ENCODE results near the gene PCED1A. TPM values are rescaled to one million over a fixed set of nuclear protein-coding genes. Genes with fewer than 3 reads are reported as not detected.
A peak's percentile ranks its signal among the peaks of the same experiment; 100 is the strongest.

Gene PCED1A
- total and polyA plus RNA-seq, 2 donors from 2014 or later, result 43.6 to 47.7 TPM

DNA sequence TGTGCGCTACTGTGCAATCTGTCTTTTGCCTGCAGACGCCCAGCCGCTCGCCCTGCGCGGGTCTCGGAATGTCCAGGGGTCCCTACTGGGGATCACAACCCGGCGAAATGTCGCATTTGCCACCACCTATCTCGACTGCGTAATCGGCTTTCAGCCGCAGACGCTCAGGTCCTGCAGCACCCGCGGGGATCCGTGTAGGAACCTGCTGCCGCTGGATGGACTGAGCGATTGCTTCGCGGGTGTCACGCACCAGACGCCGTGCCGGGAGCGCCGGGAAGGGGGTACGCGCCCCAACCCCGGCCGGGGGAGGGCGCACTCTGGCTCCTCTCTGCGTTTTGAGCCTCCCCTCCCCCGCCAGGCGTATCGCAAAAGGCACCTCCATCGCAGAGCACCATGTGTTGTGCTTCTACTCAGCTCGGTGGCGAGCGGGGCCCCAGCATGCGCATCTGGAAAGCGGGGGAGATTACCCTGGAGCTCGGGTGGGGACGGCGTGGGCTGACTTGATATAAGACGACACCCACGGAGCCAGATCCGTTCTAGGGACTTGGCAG is 32.1 kb upstream of the PCED1A start:
- H3K27me3 ChIP-seq (ENCODE audit: control insufficient read depth, insufficient read depth, low read length), result peaks cover 7% of the 10 kb centered on the region
- no peaks in the 10 kb centered on the region for H3K36me3 ChIP-seq (ENCODE audit: control insufficient read depth in 2 of 3, insufficient read depth in 3 of 3, low read length in 3 of 3)
- DNase-seq (peak; percentile 44 to 89 (median 64)), FAIRE-seq (no peak)
- H3K9ac ChIP-seq (ENCODE audit: low read length in 3 of 3), result peak overlapping the region; percentile 20 to 75 (median 42)
- H3K27ac ChIP-seq (ENCODE audit: low read depth in 2 of 2, low read length in 2 of 2), result no peak overlapping the region
- TF ChIP-seq, protein P1, sequence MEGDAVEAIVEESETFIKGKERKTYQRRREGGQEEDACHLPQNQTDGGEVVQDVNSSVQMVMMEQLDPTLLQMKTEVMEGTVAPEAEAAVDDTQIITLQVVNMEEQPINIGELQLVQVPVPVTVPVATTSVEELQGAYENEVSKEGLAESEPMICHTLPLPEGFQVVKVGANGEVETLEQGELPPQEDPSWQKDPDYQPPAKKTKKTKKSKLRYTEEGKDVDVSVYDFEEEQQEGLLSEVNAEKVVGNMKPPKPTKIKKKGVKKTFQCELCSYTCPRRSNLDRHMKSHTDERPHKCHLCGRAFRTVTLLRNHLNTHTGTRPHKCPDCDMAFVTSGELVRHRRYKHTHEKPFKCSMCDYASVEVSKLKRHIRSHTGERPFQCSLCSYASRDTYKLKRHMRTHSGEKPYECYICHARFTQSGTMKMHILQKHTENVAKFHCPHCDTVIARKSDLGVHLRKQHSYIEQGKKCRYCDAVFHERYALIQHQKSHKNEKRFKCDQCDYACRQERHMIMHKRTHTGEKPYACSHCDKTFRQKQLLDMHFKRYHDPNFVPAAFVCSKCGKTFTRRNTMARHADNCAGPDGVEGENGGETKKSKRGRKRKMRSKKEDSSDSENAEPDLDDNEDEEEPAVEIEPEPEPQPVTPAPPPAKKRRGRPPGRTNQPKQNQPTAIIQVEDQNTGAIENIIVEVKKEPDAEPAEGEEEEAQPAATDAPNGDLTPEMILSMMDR (IDR thresholded peaks at IDR 0.05; ENCODE audit: borderline replicate concordance, extremely low read depth, insufficient read depth), result peak; percentile 1
- H3K4me3 ChIP-seq (ENCODE audit: low read length in 3 of 3), result peak overlapping the region; percentile 58 to 86 (median 85)
- intact Hi-C loops (cut with DNase I), result no loop called here
- peaks cover 4 to 25% (median 8%) of the 10 kb centered on the region in 3 donors for H3K4me1 ChIP-seq (ENCODE audit: control insufficient read depth in 2 of 3, insufficient read depth in 2 of 3, low read depth in 1 of 3, low read length in 3 of 3)
- H3K9me3 ChIP-seq (ENCODE audit: control insufficient read depth in 2 of 3, insufficient read depth in 1 of 3, low read length in 3 of 3), result no peaks in the 10 kb centered on the region

GRCh38 chr20:2871661-2872458 is 31.4 kb upstream of the PCED1A start:
- H3K9ac ChIP-seq (ENCODE audit: low read length in 3 of 3), result peak overlapping the region in 1 of 3 donors; percentile 75
- no peaks in the 10 kb centered on the region for H3K9me3 ChIP-seq (ENCODE audit: control insufficient read depth in 2 of 3, insufficient read depth in 1 of 3, low read length in 3 of 3)
- intact Hi-C loops (cut with DNase I), result no loop called here
- no peak overlapping the region for H3K27ac ChIP-seq (ENCODE audit: low read depth in 2 of 2, low read length in 2 of 2)
- peak overlapping the region in 2 of 3 donors; percentile 85 to 86 for H3K4me3 ChIP-seq (ENCODE audit: low read length in 3 of 3)
- FAIRE-seq (no peak), DNase-seq (peak in 1 of 5 donors; percentile 82)
- TF ChIP-seq, protein P1 (IDR thresholded peaks at IDR 0.05; ENCODE audit: borderline replicate concordance, extremely low read depth, insufficient read depth), result no peak
- H3K4me1 ChIP-seq (ENCODE audit: control insufficient read depth in 2 of 3, insufficient read depth in 2 of 3, low read depth in 1 of 3, low read length in 3 of 3), result peaks cover 4 to 25% (median 8%) of the 10 kb centered on the region in 3 donors
- H3K36me3 ChIP-seq (ENCODE audit: control insufficient read depth in 2 of 3, insufficient read depth in 3 of 3, low read length in 3 of 3), result no peaks in the 10 kb centered on the region
- H3K27me3 ChIP-seq (ENCODE audit: control insufficient read depth, insufficient read depth, low read length), result peaks cover 7% of the 10 kb centered on the region

DNA sequence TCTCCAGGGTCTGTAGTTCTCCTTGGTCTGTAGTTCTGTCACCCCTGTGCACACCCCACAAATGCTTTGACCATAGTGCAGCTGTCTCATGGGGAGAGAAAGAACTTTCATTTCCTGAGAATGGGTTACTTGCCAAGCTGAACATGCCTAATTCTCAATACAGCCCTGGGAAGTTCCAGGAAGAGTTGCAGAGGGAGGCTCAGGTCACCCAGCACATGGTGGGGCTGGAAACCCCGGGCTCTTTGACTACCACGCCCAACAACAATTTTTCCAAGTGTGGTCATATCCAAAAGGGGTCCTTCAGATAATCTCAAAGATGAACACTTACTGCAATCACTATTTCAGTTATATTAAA is 30.6 kb upstream of the PCED1A start:
- Histone ChIP-seq H3K9me3 (ENCODE audit: control insufficient read depth in 2 of 3, insufficient read depth in 1 of 3, low read length in 3 of 3) (no peaks in the 10 kb centered on the region), H3K27ac (ENCODE audit: low read depth in 2 of 2, low read length in 2 of 2) (no peak overlapping the region), H3K36me3 (ENCODE audit: control insufficient read depth in 2 of 3, insufficient read depth in 3 of 3, low read length in 3 of 3) (peaks cover 0 to 2% (median 0%) of the 10 kb centered on the region in 3 donors), H3K27me3 (ENCODE audit: control insufficient read depth, insufficient read depth, low read length) (peaks cover 7% of the 10 kb centered on the region), H3K9ac (ENCODE audit: low read length in 3 of 3) (no peak overlapping the region), H3K4me3 (ENCODE audit: low read length in 3 of 3) (no peak overlapping the region), H3K4me1 (ENCODE audit: control insufficient read depth in 2 of 3, insufficient read depth in 2 of 3, low read depth in 1 of 3, low read length in 3 of 3) (peaks cover 4 to 25% (median 8%) of the 10 kb centered on the region in 3 donors)
- TF ChIP-seq, protein P1 (IDR thresholded peaks at IDR 0.05; ENCODE audit: borderline replicate concordance, extremely low read depth, insufficient read depth), result no peak
- FAIRE-seq (no peak), DNase-seq (no peak)
- intact Hi-C loops (cut with DNase I), result no loop called here

All from kidney (tissue), 14 donors.